Epithelial cell of esophagus (primary cell): ENCODE results near the gene MOB3B.

Experiments used
- DNase-seq: peaks from one replicate; pipeline ENCODE4 v3.0.0; 2010; ENCODE audit warnings: low read depth
- H3K4me3 ChIP-seq: 2 replicates; pipeline ENCODE4 v1.5.1; 2011; ENCODE audit warnings: mild to moderate bottlenecking, low read length, control low read depth
- CTCF ChIP-seq: IDR thresholded peaks from 2 replicates; pipeline ENCODE4 v1.5.1; 2011; ENCODE audit warnings: low read depth, mild to moderate bottlenecking, low read length, control low read depth, inconsistent platforms; ENCODE audit not compliant: insufficient read depth; ENCODE audit errors: missing control alignments

Gene MOB3B

GRCh38 chr9:27394154-27394825, 135.3 kb downstream of the MOB3B start:
- DNase-seq: no peak
- TF ChIP-seq CTCF: no peak
- no peak overlapping the region for H3K4me3 ChIP-seq

GRCh38 chr9:27393054-27393846, 136.4 kb downstream of the MOB3B start:
- no peak for TF ChIP-seq CTCF
- DNase-seq: no peak
- H3K4me3 ChIP-seq: no peak overlapping the region

- H3K4me3 ChIP-seq: no peak overlapping the region
- DNase-seq: no peak
- TF ChIP-seq CTCF: no peak
Observed at GRCh38 chr9:27392451-27392850, 137.2 kb downstream of the MOB3B start.

GRCh38 chr9:27391040-27391895, 138.3 kb downstream of the MOB3B start:
- no peak overlapping the region for H3K4me3 ChIP-seq
- no peak for TF ChIP-seq CTCF
- no peak for DNase-seq

- no peak for TF ChIP-seq CTCF
- H3K4me3 ChIP-seq: no peak overlapping the region
- DNase-seq: no peak
Observed at GRCh38 chr9:27388150-27388549, 141.5 kb downstream of the MOB3B start.

- H3K4me3 ChIP-seq: no peak overlapping the region
- DNase-seq: no peak
- TF ChIP-seq CTCF: no peak
Observed at GRCh38 chr9:27387722-27388121, 141.9 kb downstream of the MOB3B start.
